ENCODE measurements around the gene ALDOB.
"Not testable (repeated sequence)": the region's sequence is repeated elsewhere in the genome, so short reads cannot be mapped to it uniquely, and the experiment has no call there.

Gene ALDOB

DNA sequence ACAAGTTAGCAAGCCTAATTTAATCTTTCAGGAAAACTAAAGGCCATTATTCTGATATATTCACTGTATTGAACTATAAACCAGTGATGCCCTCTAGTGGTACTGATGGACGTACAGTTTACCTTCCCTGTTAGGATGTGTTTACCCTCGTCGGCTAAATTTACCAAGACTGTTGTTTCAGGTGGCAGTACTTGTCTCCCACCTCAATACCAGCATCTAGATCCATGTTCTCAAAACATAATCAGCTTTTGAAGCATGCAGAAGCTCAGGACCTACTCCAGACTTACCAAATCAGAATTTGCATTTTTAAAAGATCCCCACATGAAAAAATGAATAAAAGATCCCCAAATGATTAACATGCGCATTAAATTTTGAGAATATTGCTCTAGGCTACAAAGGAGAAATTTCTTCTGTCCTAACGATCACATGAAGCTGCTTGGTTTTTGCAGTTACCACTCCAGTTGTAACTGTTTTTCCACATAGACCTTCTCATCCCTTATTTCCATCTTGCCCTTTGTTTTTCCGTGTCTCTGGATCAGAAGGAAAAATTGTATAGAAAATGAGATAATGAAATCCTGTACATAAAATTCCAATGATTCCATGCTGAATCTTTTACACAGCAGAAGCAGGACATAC, 47.6 kb downstream of the ALDOB start:
- Mint-ChIP-seq H3K27ac (peak overlapping the region in 1 of 3 experiments; percentile 29), H3K27me3 (ENCODE audit: low read depth) (peaks cover 3% of the 10 kb centered on the region), H3K9me3 (peaks cover 31% of the 10 kb centered on the region), H3K36me3 (ENCODE audit: low read depth) (peaks cover 78% of the 10 kb centered on the region), H3K4me1 (no peaks in the 10 kb centered on the region), H3K4me3 (no peak overlapping the region)
- TF ChIP-seq, protein P1, sequence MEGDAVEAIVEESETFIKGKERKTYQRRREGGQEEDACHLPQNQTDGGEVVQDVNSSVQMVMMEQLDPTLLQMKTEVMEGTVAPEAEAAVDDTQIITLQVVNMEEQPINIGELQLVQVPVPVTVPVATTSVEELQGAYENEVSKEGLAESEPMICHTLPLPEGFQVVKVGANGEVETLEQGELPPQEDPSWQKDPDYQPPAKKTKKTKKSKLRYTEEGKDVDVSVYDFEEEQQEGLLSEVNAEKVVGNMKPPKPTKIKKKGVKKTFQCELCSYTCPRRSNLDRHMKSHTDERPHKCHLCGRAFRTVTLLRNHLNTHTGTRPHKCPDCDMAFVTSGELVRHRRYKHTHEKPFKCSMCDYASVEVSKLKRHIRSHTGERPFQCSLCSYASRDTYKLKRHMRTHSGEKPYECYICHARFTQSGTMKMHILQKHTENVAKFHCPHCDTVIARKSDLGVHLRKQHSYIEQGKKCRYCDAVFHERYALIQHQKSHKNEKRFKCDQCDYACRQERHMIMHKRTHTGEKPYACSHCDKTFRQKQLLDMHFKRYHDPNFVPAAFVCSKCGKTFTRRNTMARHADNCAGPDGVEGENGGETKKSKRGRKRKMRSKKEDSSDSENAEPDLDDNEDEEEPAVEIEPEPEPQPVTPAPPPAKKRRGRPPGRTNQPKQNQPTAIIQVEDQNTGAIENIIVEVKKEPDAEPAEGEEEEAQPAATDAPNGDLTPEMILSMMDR (IDR thresholded peaks at IDR 0.05; ENCODE audit: unreplicated experiment in 3 of 3) = peak; percentile 37 to 53 (median 37)

DNA sequence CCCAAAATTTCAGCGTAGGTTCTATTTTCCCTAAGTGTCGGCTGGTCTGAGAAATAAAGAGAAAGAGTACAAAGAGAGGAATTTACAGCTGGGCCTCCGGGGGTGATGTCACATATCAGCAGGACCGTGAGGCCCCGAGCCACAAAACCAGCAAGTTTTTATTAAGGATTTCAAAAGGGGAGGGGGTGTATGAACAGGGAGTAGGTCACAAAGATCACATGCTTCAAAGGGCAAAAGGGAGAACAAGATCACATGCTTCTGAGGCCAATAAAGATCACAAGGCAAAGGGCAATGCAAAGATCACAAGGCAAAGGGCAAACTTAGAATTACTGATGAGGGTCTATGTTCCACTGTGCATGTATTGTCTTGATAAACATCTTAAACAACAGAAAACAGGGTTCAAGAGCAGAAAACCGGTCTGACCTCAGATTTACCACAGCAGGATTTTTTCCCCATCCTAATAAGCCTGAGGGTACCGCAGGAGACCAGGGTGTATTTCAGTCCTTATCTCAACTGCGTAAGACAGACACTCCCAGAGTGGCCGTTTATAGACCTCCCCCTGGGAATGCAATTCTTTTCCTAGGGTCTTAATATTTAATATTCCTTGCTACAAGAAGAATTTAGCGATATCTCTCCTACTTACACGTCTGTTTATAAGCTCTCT, 50.6 kb downstream of the ALDOB start, which contains the start of gene BAAT:
BAAT (minus strand) TSS at position 134 of the 664 bp plus-strand sequence. CDS start 13,602 bp downstream, outside the sequence.
- H3K9me3 Mint-ChIP-seq = peaks cover 17% of the 10 kb centered on the region
- H3K36me3 Mint-ChIP-seq (ENCODE audit: low read depth) = peaks cover 50% of the 10 kb centered on the region
- not testable (repeated sequence) for H3K27me3 Mint-ChIP-seq (ENCODE audit: low read depth); H3K4me1 Mint-ChIP-seq; H3K4me3 Mint-ChIP-seq; H3K27ac Mint-ChIP-seq

DNA sequence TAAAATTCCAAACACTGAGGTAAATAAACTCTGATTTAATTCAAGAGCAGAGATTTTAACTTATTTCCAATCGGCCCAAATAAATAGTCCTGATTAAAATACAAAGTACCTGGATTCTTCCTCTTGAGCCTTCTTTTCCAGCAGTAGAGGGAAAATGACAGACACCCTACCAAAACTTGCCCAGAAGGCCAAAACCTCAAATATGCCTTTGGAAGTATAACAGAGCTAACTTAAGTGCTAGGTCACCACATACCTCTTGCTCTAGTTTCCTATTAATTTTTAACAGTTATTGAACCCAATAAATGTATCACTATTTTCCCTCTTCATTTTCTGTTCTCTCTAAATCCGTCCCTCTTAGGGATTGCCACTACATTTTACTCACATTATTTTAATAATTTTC, 52.2 kb downstream of the ALDOB start:
- TF ChIP-seq, protein P1 (IDR thresholded peaks at IDR 0.05; ENCODE audit: unreplicated experiment in 3 of 3) = no peak
- Mint-ChIP-seq H3K27me3 (ENCODE audit: low read depth) (peaks cover 3% of the 10 kb centered on the region), H3K9me3 (peaks cover 21% of the 10 kb centered on the region), H3K27ac (no peak overlapping the region), H3K4me3 (no peak overlapping the region), H3K36me3 (ENCODE audit: low read depth) (peaks cover 38% of the 10 kb centered on the region), H3K4me1 (no peaks in the 10 kb centered on the region)

DNA sequence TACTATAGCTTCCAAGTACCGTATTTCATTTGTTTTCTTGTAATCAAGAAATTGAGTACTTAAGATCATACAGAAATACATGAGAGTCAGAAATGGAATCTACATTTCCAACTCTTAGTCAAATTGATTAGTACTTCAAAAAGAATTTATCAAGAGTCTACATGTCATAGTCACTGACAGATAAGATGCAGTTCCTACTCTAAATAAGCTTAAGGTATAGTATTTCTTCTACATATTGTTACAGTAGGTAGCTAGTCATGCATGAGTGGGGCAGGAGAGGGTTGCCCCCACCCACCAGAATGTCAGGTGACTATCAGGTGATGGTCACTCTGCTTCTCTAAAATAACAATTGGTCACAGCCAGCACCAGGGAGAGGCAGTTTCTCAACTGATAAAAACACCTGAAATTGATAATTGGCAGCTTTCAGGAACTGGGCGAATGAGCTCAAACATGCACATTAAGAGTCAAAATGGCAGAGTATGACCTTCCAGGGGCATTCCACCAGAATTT, 53.7 kb downstream of the ALDOB start:
- Mint-ChIP-seq H3K27me3 (ENCODE audit: low read depth) (peaks cover 3% of the 10 kb centered on the region), H3K27ac (no peak overlapping the region), H3K9me3 (peaks cover 34% of the 10 kb centered on the region), H3K36me3 (ENCODE audit: low read depth) (peaks cover 26% of the 10 kb centered on the region), H3K4me3 (no peak overlapping the region), H3K4me1 (no peaks in the 10 kb centered on the region)
- TF ChIP-seq, protein P1 (IDR thresholded peaks at IDR 0.05; ENCODE audit: unreplicated experiment in 3 of 3) = no peak

DNA sequence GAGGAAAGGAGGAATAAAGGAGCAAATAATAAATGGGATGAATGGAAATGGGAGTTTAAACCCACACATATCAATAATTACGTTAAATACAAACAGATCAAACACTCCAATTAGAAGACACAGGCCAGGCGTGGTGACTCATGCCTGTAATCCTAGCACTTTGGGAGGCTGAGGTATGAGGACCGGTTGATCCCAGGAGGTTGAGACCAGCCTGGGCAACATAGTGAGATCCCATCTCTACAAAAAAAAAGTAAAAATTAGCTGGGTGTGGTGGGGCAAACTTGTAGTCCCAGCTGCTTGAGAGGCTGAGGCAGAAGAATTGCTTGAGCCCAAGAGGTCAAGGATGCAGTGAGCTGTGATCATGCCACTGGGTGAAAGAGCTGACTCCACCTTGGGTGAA, 54.5 kb downstream of the ALDOB start:
- Mint-ChIP-seq H3K27me3 (ENCODE audit: low read depth) (peaks cover 3% of the 10 kb centered on the region), H3K4me1 (peaks cover 5% of the 10 kb centered on the region), H3K36me3 (ENCODE audit: low read depth) (peaks cover 22% of the 10 kb centered on the region), H3K4me3 (no peak overlapping the region), H3K9me3 (peaks cover 38% of the 10 kb centered on the region), H3K27ac (no peak overlapping the region)
- TF ChIP-seq, protein P1 (IDR thresholded peaks at IDR 0.05; ENCODE audit: unreplicated experiment in 3 of 3) = no peak

DNA sequence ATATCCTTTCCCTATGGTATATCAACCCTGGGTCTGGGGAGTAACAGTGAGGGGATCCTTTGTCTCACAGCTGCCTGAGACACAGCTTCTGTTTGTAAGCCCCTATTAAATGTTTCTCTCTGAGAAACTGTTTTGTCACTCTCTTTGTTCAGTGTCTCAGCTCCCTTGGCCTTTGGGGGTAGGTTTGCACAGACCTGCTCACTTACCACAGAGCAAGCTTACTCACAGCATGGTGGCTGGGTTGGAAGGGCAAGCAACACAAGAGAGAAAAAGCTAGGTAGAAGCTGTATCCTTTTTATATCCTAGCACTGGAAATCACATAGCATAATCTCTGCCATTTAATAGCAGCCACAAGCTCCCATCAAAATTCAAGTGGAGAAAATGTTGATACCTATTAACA, 55.3 kb downstream of the ALDOB start:
- H3K27me3 Mint-ChIP-seq (ENCODE audit: low read depth) = peaks cover 3% of the 10 kb centered on the region
- H3K36me3 Mint-ChIP-seq (ENCODE audit: low read depth) = peaks cover 14% of the 10 kb centered on the region
- H3K9me3 Mint-ChIP-seq = peaks cover 34% of the 10 kb centered on the region
- no peak overlapping the region for H3K4me3 Mint-ChIP-seq
- no peak overlapping the region for H3K27ac Mint-ChIP-seq
- TF ChIP-seq, protein P1 (IDR thresholded peaks at IDR 0.05; ENCODE audit: unreplicated experiment in 3 of 3) = no peak
- peaks cover 9% of the 10 kb centered on the region for H3K4me1 Mint-ChIP-seq
